HT1080 (cell line): ENCODE measurements around the gene CARNS1. TPM values are rescaled to one million over a fixed set of nuclear protein-coding genes. Genes with fewer than 3 reads are reported as not detected.

Source experiments
- DNase-seq: peaks from one replicate; pipeline ENCODE4 v3.0.0-alpha.2; 2015; ENCODE audit warnings: low read depth
- total RNA-seq: library from RNA; depleted of rRNA; stranded (reverse); fragments of >200 nt; shearing (Covaris generic); gene quantifications from 2 replicates; pipeline ENCODE4 v1.2.3, GENCODE V29; 2014

The CARNS1 gene
- total RNA-seq, 1 experiment from 2014 or later, result not detected

- no peak for DNase-seq
These were observed 25.0 kb downstream of the CARNS1 start for GRCh38 chr11:67440229-67441097.

- DNase-seq, result no peak
These were observed 25.7 kb downstream of the CARNS1 start for GRCh38 chr11:67441098-67441563.

- no peak for DNase-seq
These were observed 26.4 kb downstream of the CARNS1 start for GRCh38 chr11:67441731-67442351.

- no peak for DNase-seq
These were observed 27.3 kb downstream of the CARNS1 start for GRCh38 chr11:67442504-67443404.

GRCh38 chr11:67445515-67445914 is 30.0 kb downstream of the CARNS1 start:
- DNase-seq, result no peak

GRCh38 chr11:67448220-67448609 is 32.7 kb downstream of the CARNS1 start:
- DNase-seq, result no peak

- DNase-seq, result no peak
These were observed 33.8 kb downstream of the CARNS1 start for GRCh38 chr11:67449116-67449844.

GRCh38 chr11:67450796-67451657 is 35.5 kb downstream of the CARNS1 start:
- no peak for DNase-seq

GRCh38 chr11:67451658-67451976 is 36.1 kb downstream of the CARNS1 start:
- no peak for DNase-seq

GRCh38 chr11:67452141-67452952 is 36.9 kb downstream of the CARNS1 start, which contains the start of gene GPR152:
Gene GPR152, minus strand, starts transcription at chr11:67452729. Its CDS starts 5 bp downstream, at chr11:67452724.
- DNase-seq, result no peak

- no peak for DNase-seq
These were observed 38.6 kb downstream of the CARNS1 start for GRCh38 chr11:67453816-67454732.

- no peak for DNase-seq
These were observed 39.6 kb downstream of the CARNS1 start, which contains the start of gene CABP4 for GRCh38 chr11:67455054-67455453. Gene CABP4, plus strand, starts transcription at chr11:67455354. Its CDS starts 70 bp downstream, at chr11:67455424.

GRCh38 chr11:67456068-67456705 is 40.7 kb downstream of the CARNS1 start:
- DNase-seq, result no peak

- no peak for DNase-seq
These were observed 42.0 kb downstream of the CARNS1 start for GRCh38 chr11:67457453-67457852.

GRCh38 chr11:67458266-67458665 is 42.8 kb downstream of the CARNS1 start:
- DNase-seq, result no peak

GRCh38 chr11:67463186-67463585 is 47.7 kb downstream of the CARNS1 start:
- DNase-seq, result no peak

GRCh38 chr11:67463680-67464410 is 48.4 kb downstream of the CARNS1 start:
- peak; percentile 77 for DNase-seq
